ENCODE results near the gene LCN12.

The LCN12 gene

DNA sequence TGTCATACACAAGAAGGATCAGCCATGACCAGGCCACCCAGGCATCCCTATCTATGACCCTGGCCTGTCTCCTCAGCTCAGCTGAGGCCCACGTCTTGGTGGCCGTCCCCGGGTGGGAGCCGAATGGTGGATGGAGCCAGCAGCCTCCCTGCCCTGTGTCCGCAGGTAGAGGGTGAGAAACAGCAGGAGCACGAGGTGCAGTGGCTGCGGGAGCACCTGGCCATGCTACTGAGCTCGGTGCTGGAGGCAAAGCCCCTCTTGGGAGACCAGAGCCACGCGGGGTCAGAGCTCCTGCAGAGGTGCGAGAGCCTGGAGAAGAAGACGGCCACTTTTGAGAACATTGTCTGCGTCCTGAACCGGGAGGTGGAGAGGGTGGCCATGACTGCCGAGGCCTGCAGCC, 32.0 kb upstream of the LCN12 start:
- DNase-seq (ENCODE audit: low read depth), result no peak
- H3K4me3 ChIP-seq (ENCODE audit: low read depth, low read length), result no peak overlapping the region
- TF ChIP-seq, protein P1, sequence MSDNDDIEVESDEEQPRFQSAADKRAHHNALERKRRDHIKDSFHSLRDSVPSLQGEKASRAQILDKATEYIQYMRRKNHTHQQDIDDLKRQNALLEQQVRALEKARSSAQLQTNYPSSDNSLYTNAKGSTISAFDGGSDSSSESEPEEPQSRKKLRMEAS (IDR thresholded peaks at IDR 0.05; ENCODE audit: low read depth, low read length), result no peak
- TF ChIP-seq POLR2A (IDR thresholded peaks at IDR 0.05; ENCODE audit: extremely low read depth, insufficient read length) (no peak), CTCF (IDR thresholded peaks at IDR 0.05; ENCODE audit: low read depth, low read length) (no peak), MYC (IDR thresholded peaks at IDR 0.05; ENCODE audit: low read depth, low read length) (no peak)

DNA sequence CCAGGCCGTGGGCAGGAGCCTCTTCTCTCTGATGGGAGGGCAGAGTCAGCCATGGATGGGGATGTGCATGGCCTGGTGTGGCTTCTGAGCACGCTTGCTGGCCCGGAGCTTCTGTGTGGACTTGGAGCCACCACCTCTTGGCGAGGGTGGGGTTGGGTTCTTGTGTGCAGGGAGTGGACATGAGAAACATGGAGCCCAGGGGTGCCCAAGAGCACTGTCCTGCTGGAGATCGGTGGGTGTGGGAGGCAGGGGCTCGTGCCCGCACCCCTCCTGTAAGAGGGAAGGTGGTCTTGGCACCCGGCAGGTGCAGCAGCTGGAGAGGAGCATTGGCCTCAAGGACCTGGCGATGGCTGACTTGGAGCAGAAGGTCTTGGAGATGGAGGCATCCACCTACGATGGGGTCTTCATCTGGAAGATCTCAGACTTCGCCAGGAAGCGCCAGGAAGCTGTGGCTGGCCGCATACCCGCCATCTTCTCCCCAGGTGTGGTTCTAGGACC, 31.3 kb upstream of the LCN12 start:
- no peak for TF ChIP-seq CTCF (IDR thresholded peaks at IDR 0.05; ENCODE audit: low read depth, low read length)
- TF ChIP-seq, protein P1 (IDR thresholded peaks at IDR 0.05; ENCODE audit: low read depth, low read length), result no peak
- no peak for TF ChIP-seq MYC (IDR thresholded peaks at IDR 0.05; ENCODE audit: low read depth, low read length)
- TF ChIP-seq POLR2A (IDR thresholded peaks at IDR 0.05; ENCODE audit: extremely low read depth, insufficient read length), result no peak
- no peak overlapping the region for H3K4me3 ChIP-seq (ENCODE audit: low read depth, low read length)
- DNase-seq (ENCODE audit: low read depth), result no peak

- no peak for DNase-seq (ENCODE audit: low read depth)
- no peak overlapping the region for H3K4me3 ChIP-seq (ENCODE audit: low read depth, low read length)
- TF ChIP-seq CTCF (IDR thresholded peaks at IDR 0.05; ENCODE audit: low read depth, low read length) (no peak), POLR2A (IDR thresholded peaks at IDR 0.05; ENCODE audit: extremely low read depth, insufficient read length) (no peak), MYC (IDR thresholded peaks at IDR 0.05; ENCODE audit: low read depth, low read length) (no peak)
- TF ChIP-seq, protein P1 (IDR thresholded peaks at IDR 0.05; ENCODE audit: low read depth, low read length), result no peak
Observed at GRCh38 chr9:136921307-136921706, 30.8 kb upstream of the LCN12 start.

GRCh38 chr9:136921718-136922117, 30.4 kb upstream of the LCN12 start:
- no peak for DNase-seq (ENCODE audit: low read depth)
- H3K4me3 ChIP-seq (ENCODE audit: low read depth, low read length), result no peak overlapping the region
- TF ChIP-seq MYC (IDR thresholded peaks at IDR 0.05; ENCODE audit: low read depth, low read length), result no peak
- TF ChIP-seq, protein P1 (IDR thresholded peaks at IDR 0.05; ENCODE audit: low read depth, low read length), result no peak
- TF ChIP-seq CTCF (IDR thresholded peaks at IDR 0.05; ENCODE audit: low read depth, low read length), result no peak
- no peak for TF ChIP-seq POLR2A (IDR thresholded peaks at IDR 0.05; ENCODE audit: extremely low read depth, insufficient read length)

DNA sequence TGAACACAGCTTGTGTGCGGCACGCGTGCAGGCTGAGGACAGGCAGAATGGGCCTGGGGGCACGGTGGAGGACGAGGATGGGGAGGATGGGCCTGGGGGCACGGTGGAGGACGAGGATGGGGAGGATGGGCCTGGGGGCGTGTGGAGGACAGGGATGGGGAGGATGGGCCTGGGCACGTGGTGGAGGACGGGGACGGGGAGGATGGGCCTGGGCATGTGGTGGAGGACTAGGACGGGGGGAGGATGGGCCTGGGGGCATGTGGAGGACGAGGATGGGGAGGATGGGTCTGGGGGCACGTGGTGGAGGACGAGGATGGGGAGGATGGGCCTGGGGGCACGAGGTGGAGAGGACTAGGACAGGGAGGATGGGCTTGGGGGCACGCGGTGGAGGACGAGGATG, 29.5 kb upstream of the LCN12 start:
- TF ChIP-seq POLR2A (IDR thresholded peaks at IDR 0.05; ENCODE audit: extremely low read depth, insufficient read length) (no peak), MYC (IDR thresholded peaks at IDR 0.05; ENCODE audit: low read depth, low read length) (no peak), CTCF (IDR thresholded peaks at IDR 0.05; ENCODE audit: low read depth, low read length) (no peak)
- no peak overlapping the region for H3K4me3 ChIP-seq (ENCODE audit: low read depth, low read length)
- no peak for DNase-seq (ENCODE audit: low read depth)

- no peak overlapping the region for H3K4me3 ChIP-seq (ENCODE audit: low read depth, low read length)
- no peak for DNase-seq (ENCODE audit: low read depth)
- TF ChIP-seq, protein P1 (IDR thresholded peaks at IDR 0.05; ENCODE audit: low read depth, low read length), result no peak
- TF ChIP-seq MYC (IDR thresholded peaks at IDR 0.05; ENCODE audit: low read depth, low read length) (no peak), POLR2A (IDR thresholded peaks at IDR 0.05; ENCODE audit: extremely low read depth, insufficient read length) (no peak), CTCF (IDR thresholded peaks at IDR 0.05; ENCODE audit: low read depth, low read length) (no peak)
Observed at GRCh38 chr9:136923881-136924280, 28.2 kb upstream of the LCN12 start.

Data from NB4 (cell line).